ENCODE data around the gene MRAS.
"Not testable (repeated sequence)": the region's sequence is repeated elsewhere in the genome, so short reads cannot be mapped to it uniquely, and the experiment has no call there.

MRAS gene

GRCh38 chr3:138450704-138451424 is 102.5 kb downstream of the MRAS start:
- DNase-seq, result no peak

- no peak for DNase-seq
Observed at GRCh38 chr3:138451595-138452162, 103.3 kb downstream of the MRAS start.

GRCh38 chr3:138452436-138452835 is 104.1 kb downstream of the MRAS start:
- no peak for DNase-seq

GRCh38 chr3:138453940-138454339 is 105.6 kb downstream of the MRAS start:
- not testable (repeated sequence) for DNase-seq
